Stimulated activated CD8-positive, alpha-beta memory T cell treated with anti-CD3 and anti-CD28 coated beads, Interleukin-15, amount 100 ng/mL, for 24 hours (primary cell): ENCODE data around the gene USP8.
"Not testable (repeated sequence)": the region's sequence is repeated elsewhere in the genome, so short reads cannot be mapped to it uniquely, and the experiment has no call there.

Experiments
- DNase-seq: peaks from one replicate; pipeline ENCODE4 v3.0.0-alpha.2; 2020; ENCODE audit warnings: low read depth

Gene USP8

GRCh38 chr15:50424066-50424890 lies at the start of gene USP8:
TSS of gene USP8 (plus strand) at chr15:50424405. CDS start at chr15:50439074, 14,669 bp downstream.
- peak; percentile 75 for DNase-seq

GRCh38 chr15:50377867-50378751 lies 46.1 kb upstream of the USP8 start:
- DNase-seq, result no peak

GRCh38 chr15:50378776-50379175 lies 45.4 kb upstream of the USP8 start:
- DNase-seq, result no peak

GRCh38 chr15:50379413-50379812 lies 44.8 kb upstream of the USP8 start:
- DNase-seq, result not testable (repeated sequence)

GRCh38 chr15:50380089-50380488 lies 44.1 kb upstream of the USP8 start:
- no peak for DNase-seq

GRCh38 chr15:50381438-50381837 lies 42.8 kb upstream of the USP8 start:
- no peak for DNase-seq

GRCh38 chr15:50382408-50382807 lies 41.8 kb upstream of the USP8 start:
- not testable (repeated sequence) for DNase-seq

GRCh38 chr15:50390554-50391264 lies 33.5 kb upstream of the USP8 start:
- DNase-seq, result no peak

GRCh38 chr15:50391561-50391960 lies 32.6 kb upstream of the USP8 start:
- DNase-seq, result not testable (repeated sequence)

- DNase-seq, result no peak
Observed at GRCh38 chr15:50411870-50412269, 12.3 kb upstream of the USP8 start.

GRCh38 chr15:50414624-50415023 lies 9.6 kb upstream of the USP8 start:
- DNase-seq, result no peak

GRCh38 chr15:50415752-50416404 lies 8.3 kb upstream of the USP8 start:
- no peak for DNase-seq

GRCh38 chr15:50416890-50417289 lies 7.3 kb upstream of the USP8 start:
- no peak for DNase-seq

GRCh38 chr15:50418041-50418583 lies 6.1 kb upstream of the USP8 start:
- DNase-seq, result no peak

GRCh38 chr15:50425219-50425618 lies 1.0 kb downstream of the USP8 start:
- DNase-seq, result no peak

GRCh38 chr15:50425678-50426246 lies 1.6 kb downstream of the USP8 start:
- not testable (repeated sequence) for DNase-seq

- no peak for DNase-seq
Observed at GRCh38 chr15:50426428-50426827, 2.2 kb downstream of the USP8 start.

GRCh38 chr15:50431204-50431603 lies 7.0 kb downstream of the USP8 start:
- no peak for DNase-seq

GRCh38 chr15:50432230-50432629 lies 8.0 kb downstream of the USP8 start:
- DNase-seq, result no peak

- DNase-seq, result no peak
Observed at GRCh38 chr15:50435772-50436171, 11.6 kb downstream of the USP8 start.

GRCh38 chr15:50438251-50438650 lies 14.0 kb downstream of the USP8 start:
- no peak for DNase-seq
